ENCODE measurements around the gene COL18A1.

DNA sequence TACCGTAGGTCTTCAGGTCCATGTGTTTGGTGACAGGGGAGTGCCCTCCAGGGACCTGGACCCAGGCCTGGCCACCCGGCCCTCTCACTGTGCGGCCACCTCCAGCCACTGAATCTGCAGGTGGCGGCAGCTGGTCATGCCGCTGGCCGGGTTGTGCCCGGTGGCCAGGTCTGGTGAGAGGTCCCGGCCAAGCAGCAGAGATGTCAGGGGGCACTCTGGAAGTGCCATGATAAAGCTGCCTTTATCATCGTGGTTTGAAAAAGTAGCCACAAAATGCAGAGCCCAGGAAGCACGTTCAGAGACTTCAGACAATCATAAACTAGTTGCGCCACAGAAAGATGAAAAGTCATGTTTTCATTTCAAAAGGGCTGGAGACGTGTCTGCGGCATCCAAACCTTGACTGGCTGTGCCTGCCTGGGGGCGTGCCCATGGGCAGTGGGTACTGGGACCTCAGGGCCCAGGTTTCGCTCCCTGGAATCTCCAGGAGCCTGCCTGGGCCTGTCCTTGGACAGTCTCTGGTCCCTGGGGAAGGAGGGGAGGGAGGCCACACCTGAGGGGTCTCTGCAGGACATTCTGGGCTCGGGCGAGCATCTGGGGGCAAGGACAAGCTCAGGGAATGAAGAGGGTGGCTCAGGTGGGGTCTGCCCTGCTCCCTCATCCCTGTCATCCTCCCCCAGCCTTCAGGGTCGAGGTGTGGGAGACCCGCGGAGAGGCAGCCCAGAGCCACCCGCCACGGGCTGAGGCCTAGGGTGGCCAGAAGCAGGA, 44.9 kb downstream of the COL18A1 start:
- TF ChIP-seq CTCF (IDR thresholded peaks at IDR 0.05) (no peak), EZH2 (IDR thresholded peaks at IDR 0.05) (no peak), EZH2phosphoT487 (IDR thresholded peaks at IDR 0.05) (no peak)
